HepG2 (cell line): Measurements from ENCODE around the gene RRAS. TPM values are rescaled to one million over a fixed set of nuclear protein-coding genes. Genes with fewer than 3 reads are reported as not detected.
A peak's percentile ranks its signal among the peaks of the same experiment; 100 is the strongest.

ENCODE experiments used
- ARID3A ChIP-seq: IDR thresholded peaks from 2 replicates; pipeline ENCODE4 v1.6.1; 2012; ENCODE audit warnings: low read depth, low read length, improper control_type of control experiment
- BRF2 ChIP-seq: sonication (generic); formaldehyde crosslinking; IDR thresholded peaks from 2 replicates; pipeline ENCODE4 v1.8.1; 2022; ENCODE audit warnings: mild to moderate bottlenecking, missing genetic modification reagents
- CREM ChIP-seq, 2 experiments: sonication (generic) in 1 of 2; formaldehyde crosslinking in 1 of 2; IDR thresholded peaks; 2 replicates each; pipeline versions ENCODE4 v1.4.0 to v1.6.1; 2016 to 2020; ENCODE audit warnings: antibody characterized with exemption in 1 of 2, mild to moderate bottlenecking in 1 of 2, missing genetic modification reagents in 1 of 2
- GTF2F1 ChIP-seq: fragments of 150-350 bp; IDR thresholded peaks from 2 replicates; pipeline ENCODE4 v1.6.1; 2014; ENCODE audit warnings: low read length
- HDAC2 ChIP-seq: sonication (generic); formaldehyde crosslinking; IDR thresholded peaks from 2 replicates; pipeline ENCODE4 v1.4.0; 2020; ENCODE audit warnings: missing genetic modification reagents
- NAIF1 ChIP-seq: sonication (generic); formaldehyde crosslinking; IDR thresholded peaks from 2 replicates; pipeline ENCODE4 v1.5.0; 2020; ENCODE audit warnings: mild to moderate bottlenecking, missing genetic modification reagents, borderline replicate concordance
- SKIL ChIP-seq: sonication (generic); formaldehyde crosslinking; IDR thresholded peaks from 2 replicates; pipeline ENCODE4 v1.8.0; 2022; ENCODE audit warnings: missing genetic modification reagents, mild to moderate bottlenecking, moderate library complexity, borderline replicate concordance
- TEAD3 ChIP-seq: optimal IDR thresholded peaks from 2 replicates; pipeline ENCODE3; 2016; ENCODE audit warnings: borderline replicate concordance
- TEF ChIP-seq: sonication (generic); formaldehyde crosslinking; IDR thresholded peaks from 2 replicates; pipeline ENCODE4 v1.5.0; 2020; ENCODE audit warnings: missing genetic modification reagents
- ZBTB46 ChIP-seq: sonication (generic); formaldehyde crosslinking; IDR thresholded peaks from 2 replicates; pipeline ENCODE4 v1.4.0; 2020; ENCODE audit warnings: mild to moderate bottlenecking, missing genetic modification reagents, borderline replicate concordance
- ZIK1 ChIP-seq: sonication (generic); formaldehyde crosslinking; IDR thresholded peaks from 2 replicates; pipeline ENCODE4 v1.5.0; 2020; ENCODE audit warnings: mild to moderate bottlenecking, low read depth, missing genetic modification reagents, borderline replicate concordance
- ZNF484 ChIP-seq: sonication (generic); formaldehyde crosslinking; IDR thresholded peaks from 2 replicates; pipeline ENCODE4 v1.5.1; 2020; ENCODE audit warnings: mild to moderate bottlenecking, low read depth, missing genetic modification reagents, borderline replicate concordance
- ZNF543 ChIP-seq: sonication (generic); formaldehyde crosslinking; IDR thresholded peaks from 2 replicates; pipeline ENCODE4 v1.4.0; 2020; ENCODE audit warnings: mild to moderate bottlenecking, missing genetic modification reagents
- ZNF574 ChIP-seq: sonication (generic); formaldehyde crosslinking; IDR thresholded peaks from 2 replicates; pipeline ENCODE4 v1.4.0; 2020; ENCODE audit warnings: missing genetic modification reagents
- ZNF639 ChIP-seq: conservative IDR thresholded peaks from 2 replicates; pipeline ENCODE4 v1.6.1; 2018; ENCODE audit warnings: missing genetic modification reagents
- polyA plus RNA-seq, 8 experiments: library from polyadenylated mRNA; depleted of rRNA in 3 of 8; stranded (reverse) in 7 of 8; unstranded in 1 of 8; fragments of >200 nt; fragmentation: Illumina TruSeq in 4 of 8; extraction: Trizol in 4 of 8; gene quantifications; 2 replicates each; pipeline versions ENCODE4 v1.2.1 to v1.2.3, GENCODE V29; 2011 to 2016; ENCODE audit warnings: low read depth in 4 of 8, missing spikeins in 1 of 8, mixed read lengths in 1 of 8; ENCODE audit not compliant: insufficient read depth in 1 of 8
- total RNA-seq, 5 experiments: library from RNA; depleted of rRNA; stranded (reverse); fragments of >200 nt; fragmentation: Illumina TruSeq; extraction: Trizol; gene quantifications; 2 replicates each; pipeline ENCODE4 v1.2.3, GENCODE V29; 2016; ENCODE audit warnings: low read depth in 1 of 5

RRAS gene
- total and polyA plus RNA-seq, 2 of the 13 experiments (the other 11 are each of a cell fraction or from before 2014, with no cell fraction given): 1.5 to 12.0 TPM

- TF ChIP-seq GTF2F1 (no peak), BRF2 (no peak), NAIF1 (CRISPR knock-in tag) (no peak), TEF (CRISPR knock-in tag) (no peak; the same call in 1 of the 2 replicates), ZBTB46 (CRISPR knock-in tag) (no peak), ZNF543 (CRISPR knock-in tag) (no peak), ZIK1 (CRISPR knock-in tag) (no peak), CREM (IDR thresholded peaks at IDR 0.05) (0 out of 2 replicates have a peak, but pooled peaks have one; percentile 11), CREM (CRISPR knock-in tag; IDR thresholded peaks at IDR 0.05) (no peak), ZNF574 (CRISPR knock-in tag) (peak; percentile 56), ZNF484 (CRISPR knock-in tag) (no peak), ARID3A (no peak), TEAD3 (no peak), HDAC2 (CRISPR knock-in tag) (peak; percentile 23; the same call in 1 of the 2 replicates), SKIL (CRISPR knock-in tag) (no peak), ZNF639 (no peak)
Observed at GRCh38 chr19:49590071-49590970, 49.6 kb downstream of the RRAS start (continued).
